ENCODE data around the gene SSR1.
"Not testable (repeated sequence)": the region's sequence is repeated elsewhere in the genome, so short reads cannot be mapped to it uniquely, and the experiment has no call there.

Gene SSR1

GRCh38 chr6:7316658-7317533, 3.9 kb upstream of the SSR1 start:
- no peak for TF ChIP-seq TAF1 (IDR thresholded peaks at IDR 0.05; ENCODE audit: low read depth, low read length)
- no peak for TF ChIP-seq PAX5 (IDR thresholded peaks at IDR 0.05; ENCODE audit: insufficient read depth, low read length, severe bottlenecking)
- TF ChIP-seq POU2F2 (IDR thresholded peaks at IDR 0.05; ENCODE audit: low read depth, low read length): no peak
- no peak for TF ChIP-seq POLR2A (IDR thresholded peaks at IDR 0.05; ENCODE audit: low read depth, low read length)
- TF ChIP-seq SPI1 (IDR thresholded peaks at IDR 0.05; ENCODE audit: low read depth, low read length): no peak
- TF ChIP-seq POLR2AphosphoS5 (IDR thresholded peaks at IDR 0.05; ENCODE audit: low read depth, low read length): no peak
- DNase-seq (ENCODE audit: insufficient read length, low spot score): no peak
- no peak for FAIRE-seq

GRCh38 chr6:7315948-7316365, 3.0 kb upstream of the SSR1 start:
- FAIRE-seq: no peak
- no peak for DNase-seq (ENCODE audit: insufficient read length, low spot score)
- TF ChIP-seq PAX5 (IDR thresholded peaks at IDR 0.05; ENCODE audit: insufficient read depth, low read length, severe bottlenecking) (no peak), TAF1 (IDR thresholded peaks at IDR 0.05; ENCODE audit: low read depth, low read length) (no peak), POLR2AphosphoS5 (IDR thresholded peaks at IDR 0.05; ENCODE audit: low read depth, low read length) (no peak), SPI1 (IDR thresholded peaks at IDR 0.05; ENCODE audit: low read depth, low read length) (no peak), POLR2A (IDR thresholded peaks at IDR 0.05; ENCODE audit: low read depth, low read length) (no peak), POU2F2 (IDR thresholded peaks at IDR 0.05; ENCODE audit: low read depth, low read length) (no peak)

- DNase-seq (ENCODE audit: insufficient read length, low spot score); FAIRE-seq: not testable (repeated sequence)
These were observed 2.3 kb upstream of the SSR1 start for GRCh38 chr6:7315087-7315947.

DNA sequence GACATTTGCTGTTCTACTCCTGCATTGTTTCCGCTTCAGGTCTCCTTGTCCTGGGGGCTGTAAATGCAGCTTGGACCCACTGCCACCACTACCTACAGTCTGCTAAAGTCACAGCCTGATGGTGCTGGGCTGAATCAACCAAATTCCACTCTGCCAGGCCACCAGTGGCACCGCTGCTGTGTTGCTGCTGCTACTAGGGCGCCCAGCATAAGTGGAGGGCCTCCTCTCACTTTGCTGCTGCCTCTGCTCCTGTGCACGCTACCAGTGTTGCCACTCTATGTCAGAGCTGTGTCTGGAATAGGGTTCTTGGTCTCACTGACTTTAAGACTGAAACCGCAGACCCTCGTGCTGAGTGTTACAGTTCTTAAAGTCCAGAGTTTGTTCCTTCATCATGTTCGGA, 1.4 kb upstream of the SSR1 start:
- DNase-seq (ENCODE audit: insufficient read length, low spot score) (no peak), FAIRE-seq (no peak)
- TF ChIP-seq TAF1 (IDR thresholded peaks at IDR 0.05; ENCODE audit: low read depth, low read length): no peak
- TF ChIP-seq POU2F2 (IDR thresholded peaks at IDR 0.05; ENCODE audit: low read depth, low read length): no peak
- TF ChIP-seq POLR2A (IDR thresholded peaks at IDR 0.05; ENCODE audit: low read depth, low read length): no peak
- TF ChIP-seq PAX5 (IDR thresholded peaks at IDR 0.05; ENCODE audit: insufficient read depth, low read length, severe bottlenecking): no peak
- no peak for TF ChIP-seq POLR2AphosphoS5 (IDR thresholded peaks at IDR 0.05; ENCODE audit: low read depth, low read length)
- TF ChIP-seq SPI1 (IDR thresholded peaks at IDR 0.05; ENCODE audit: low read depth, low read length): no peak

DNA sequence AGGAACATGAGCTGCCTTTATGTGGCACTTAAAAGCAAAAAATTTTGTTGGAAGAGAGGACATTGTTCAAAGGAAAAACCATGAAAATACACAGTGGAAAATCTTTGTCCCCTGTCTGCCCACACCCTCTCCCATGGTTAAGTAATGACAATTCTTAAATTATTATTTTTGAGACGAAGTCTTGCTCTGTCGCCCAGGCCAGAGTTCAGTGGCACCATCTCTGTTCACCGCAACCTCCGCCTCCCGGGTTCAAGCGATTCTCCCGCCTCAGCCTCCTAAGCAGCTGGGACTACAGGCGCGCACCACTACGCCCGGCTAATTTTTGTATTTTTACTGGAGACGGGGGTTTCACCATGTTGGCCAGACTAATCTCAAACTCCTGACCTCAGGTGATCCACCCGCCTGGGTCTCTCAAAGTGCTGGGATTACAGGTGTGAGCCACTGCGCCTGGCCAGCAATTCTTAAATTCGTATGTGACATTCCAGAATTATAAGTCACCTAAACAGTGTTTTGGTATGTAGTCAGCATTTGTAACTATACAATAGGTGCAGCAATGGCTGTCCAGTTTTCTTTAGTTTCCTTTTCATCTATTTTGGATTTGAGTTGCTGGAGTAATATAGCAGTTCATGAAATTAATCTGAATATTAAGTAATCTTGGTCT, 636 bp upstream of the SSR1 start:
- DNase-seq (ENCODE audit: insufficient read length, low spot score) (no peak), FAIRE-seq (no peak)
- TF ChIP-seq TAF1 (IDR thresholded peaks at IDR 0.05; ENCODE audit: low read depth, low read length) (no peak), POLR2A (IDR thresholded peaks at IDR 0.05; ENCODE audit: low read depth, low read length) (no peak), PAX5 (IDR thresholded peaks at IDR 0.05; ENCODE audit: insufficient read depth, low read length, severe bottlenecking) (no peak), POU2F2 (IDR thresholded peaks at IDR 0.05; ENCODE audit: low read depth, low read length) (no peak), SPI1 (IDR thresholded peaks at IDR 0.05; ENCODE audit: low read depth, low read length) (no peak), POLR2AphosphoS5 (IDR thresholded peaks at IDR 0.05; ENCODE audit: low read depth, low read length) (no peak)

DNA sequence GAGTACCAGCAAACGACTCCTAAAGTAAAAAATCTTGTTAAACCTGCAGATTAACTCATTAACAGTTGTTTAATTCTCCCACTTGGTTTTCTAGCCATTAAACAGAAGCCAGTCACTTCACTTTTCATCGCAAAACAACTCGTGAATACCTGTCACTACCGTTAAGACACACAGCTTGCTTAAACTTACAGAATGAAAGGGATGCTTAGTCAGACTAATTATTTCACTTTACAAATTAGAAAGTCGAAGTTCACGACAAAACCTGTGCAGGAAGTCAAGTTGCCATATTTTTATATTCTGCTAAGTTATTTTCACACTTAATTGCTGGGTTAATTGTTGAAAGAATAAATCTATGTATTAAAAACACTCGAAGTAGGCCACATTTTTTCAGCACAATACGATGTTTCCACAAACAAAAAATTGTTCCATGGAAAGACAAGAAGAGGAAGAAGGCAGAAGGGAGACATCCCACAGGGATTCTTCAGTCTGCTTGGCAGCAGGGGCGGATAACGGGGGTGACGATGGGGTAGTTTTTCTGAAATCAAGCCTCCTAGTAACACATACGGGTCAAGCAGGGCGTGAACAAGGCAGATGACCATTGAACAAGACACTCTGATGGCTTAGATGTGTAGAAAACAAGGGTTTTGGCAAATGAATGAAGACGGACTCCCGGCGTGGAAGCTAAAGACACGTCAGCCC, 933 bp downstream of the SSR1 start:
- TF ChIP-seq POLR2AphosphoS5 (IDR thresholded peaks at IDR 0.05; ENCODE audit: low read depth, low read length) (no peak), POU2F2 (IDR thresholded peaks at IDR 0.05; ENCODE audit: low read depth, low read length) (no peak), PAX5 (IDR thresholded peaks at IDR 0.05; ENCODE audit: insufficient read depth, low read length, severe bottlenecking) (no peak), SPI1 (IDR thresholded peaks at IDR 0.05; ENCODE audit: low read depth, low read length) (no peak), TAF1 (IDR thresholded peaks at IDR 0.05; ENCODE audit: low read depth, low read length) (no peak), POLR2A (IDR thresholded peaks at IDR 0.05; ENCODE audit: low read depth, low read length) (no peak)
- DNase-seq (ENCODE audit: insufficient read length, low spot score): no peak
- peak; percentile 26 for FAIRE-seq

DNA sequence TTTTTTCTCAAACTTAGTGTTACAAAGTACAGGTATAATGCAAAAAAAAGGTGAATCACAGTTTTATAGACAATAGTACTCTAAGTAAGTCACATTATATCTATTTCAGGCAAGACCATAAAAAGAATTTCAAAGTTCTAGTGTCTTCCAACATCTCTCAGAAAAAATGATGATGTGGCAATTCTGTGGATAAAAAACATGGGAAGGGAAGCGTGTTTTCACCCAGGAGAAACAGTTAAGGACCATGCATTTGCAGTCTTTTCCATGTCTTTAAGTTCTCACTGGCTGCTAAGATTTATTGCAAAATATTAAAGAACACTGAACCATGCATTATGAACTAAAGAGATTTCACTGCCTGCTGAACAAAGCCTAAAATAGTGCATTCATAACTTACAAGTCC, 1.8 kb downstream of the SSR1 start:
- TF ChIP-seq PAX5 (IDR thresholded peaks at IDR 0.05; ENCODE audit: insufficient read depth, low read length, severe bottlenecking) (no peak), POLR2AphosphoS5 (IDR thresholded peaks at IDR 0.05; ENCODE audit: low read depth, low read length) (no peak), SPI1 (IDR thresholded peaks at IDR 0.05; ENCODE audit: low read depth, low read length) (no peak), POU2F2 (IDR thresholded peaks at IDR 0.05; ENCODE audit: low read depth, low read length) (no peak), POLR2A (IDR thresholded peaks at IDR 0.05; ENCODE audit: low read depth, low read length) (no peak), TAF1 (IDR thresholded peaks at IDR 0.05; ENCODE audit: low read depth, low read length) (no peak)
- FAIRE-seq: no peak
- no peak for DNase-seq (ENCODE audit: insufficient read length, low spot score)

GRCh38 chr6:7309050-7309449, 3.9 kb downstream of the SSR1 start:
- FAIRE-seq (no peak), DNase-seq (ENCODE audit: insufficient read length, low spot score) (no peak)

More at GRCh38 chr6:7309050-7309449, 3.9 kb downstream of the SSR1 start:
- no peak for TF ChIP-seq TAF1 (IDR thresholded peaks at IDR 0.05; ENCODE audit: low read depth, low read length)
- no peak for TF ChIP-seq POU2F2 (IDR thresholded peaks at IDR 0.05; ENCODE audit: low read depth, low read length)
- no peak for TF ChIP-seq SPI1 (IDR thresholded peaks at IDR 0.05; ENCODE audit: low read depth, low read length)
- no peak for TF ChIP-seq POLR2AphosphoS5 (IDR thresholded peaks at IDR 0.05; ENCODE audit: low read depth, low read length)
- TF ChIP-seq PAX5 (IDR thresholded peaks at IDR 0.05; ENCODE audit: insufficient read depth, low read length, severe bottlenecking): no peak
- no peak for TF ChIP-seq POLR2A (IDR thresholded peaks at IDR 0.05; ENCODE audit: low read depth, low read length)

All from GM12891 (cell line).